Cardiac muscle cell (in vitro differentiated cells and primary cell): ENCODE data around the gene VASH1. TPM values are rescaled to one million over a fixed set of nuclear protein-coding genes. Genes with fewer than 3 reads are reported as not detected.

Experiments
- DNase-seq, 2 donors: peaks; one replicate each; pipeline versions ENCODE4 v3.0.0 to v3.0.0-alpha.2; 2010 to 2017; ENCODE audit warnings: low read depth in 1 of 2, low spot score in 1 of 2
- H3K27ac ChIP-seq: fragments of 200-600 bp; sonication (generic); 2 replicates; pipeline ENCODE4 v1.5.1; 2016
- H3K27me3 ChIP-seq: fragments of 200-600 bp; sonication (generic); 2 replicates; pipeline ENCODE4 v1.6.0; 2016; ENCODE audit warnings: control low read depth
- H3K36me3 ChIP-seq: fragments of 200-600 bp; sonication (generic); 2 replicates; pipeline ENCODE4 v1.5.1; 2016; ENCODE audit warnings: control low read depth
- H3K4me1 ChIP-seq: fragments of 200-600 bp; sonication (generic); 2 replicates; pipeline ENCODE4 v1.8.1; 2017; ENCODE audit warnings: low read depth, mild to moderate bottlenecking, mixed run types
- H3K4me3 ChIP-seq: fragments of 200-600 bp; sonication (generic); 2 replicates; pipeline ENCODE4 v1.5.1; 2016; ENCODE audit warnings: mild to moderate bottlenecking
- H3K9me3 ChIP-seq: fragments of 200-600 bp; sonication (generic); 2 replicates; pipeline ENCODE4 v1.5.1; 2017; ENCODE audit warnings: low read depth, mild to moderate bottlenecking, control low read depth
- polyA plus RNA-seq: library from polyadenylated mRNA; unstranded; fragments of >200 nt; fragmentation: Nextera tagmentation; extraction: Ambion mirVana; gene quantifications from 2 replicates; pipeline ENCODE4 v1.2.1, GENCODE V29; 2016
- total RNA-seq: library from RNA; depleted of rRNA; stranded (reverse); fragments of >200 nt; gene quantifications from 2 replicates; pipeline ENCODE4 v1.2.3, GENCODE V29; 2016
- TF ChIP-seq, protein P1 (sequence below): IDR thresholded peaks from 2 replicates; pipeline ENCODE4 v1.5.1; 2012; ENCODE audit warnings: low read depth, mild to moderate bottlenecking, low read length

The VASH1 gene
- total and polyA plus RNA-seq, 2 experiments from 2014 or later = 22.1 to 41.0 TPM

DNA sequence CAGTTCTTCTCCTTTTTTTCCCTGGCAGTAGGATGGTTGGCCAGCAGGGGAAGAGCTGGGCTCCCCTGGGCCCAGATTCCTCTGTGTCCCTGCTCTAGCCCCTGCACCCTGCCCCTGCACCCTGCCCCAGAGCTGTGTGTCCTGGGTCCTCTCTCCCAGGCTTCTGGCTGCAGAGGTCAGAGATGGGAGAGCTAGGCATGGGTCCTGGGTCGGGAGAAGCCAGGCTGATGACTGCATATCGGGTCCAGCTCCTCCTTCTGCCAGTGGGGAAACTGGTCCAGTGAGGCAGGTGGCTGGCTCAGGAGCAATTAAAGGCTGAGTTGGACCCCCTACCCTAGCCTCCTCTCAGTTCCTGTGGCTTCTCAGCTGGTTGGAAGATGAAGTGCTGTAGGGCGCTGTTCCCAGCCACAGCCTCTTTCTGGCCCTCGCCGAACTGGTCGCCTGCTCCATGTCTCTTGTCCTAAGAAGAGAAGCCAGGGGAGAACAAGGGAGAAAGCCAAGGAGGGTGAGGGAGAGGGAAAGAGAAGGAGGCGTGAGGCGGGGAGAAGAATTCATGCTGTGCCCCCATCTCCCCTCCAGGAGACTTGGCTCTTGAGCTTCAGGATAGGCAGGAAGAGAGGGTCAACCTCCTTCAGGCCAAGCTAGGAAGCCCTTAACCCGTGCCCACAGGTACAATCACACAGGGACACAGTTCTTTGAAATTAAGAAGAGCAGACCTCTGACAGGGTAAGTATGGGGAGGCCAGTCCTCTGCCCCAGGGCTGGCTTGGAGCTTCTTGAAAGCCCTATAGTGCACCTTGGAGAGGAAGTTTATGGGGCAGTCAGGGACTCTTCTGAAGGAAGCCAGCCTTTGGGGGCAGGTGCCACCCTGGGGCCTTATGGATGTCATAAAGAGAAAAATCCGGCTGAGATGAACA lies 9.5 kb downstream of the VASH1 start:
- H3K36me3 ChIP-seq = no peaks in the 10 kb centered on the region
- no peak for DNase-seq
- TF ChIP-seq, protein P1, sequence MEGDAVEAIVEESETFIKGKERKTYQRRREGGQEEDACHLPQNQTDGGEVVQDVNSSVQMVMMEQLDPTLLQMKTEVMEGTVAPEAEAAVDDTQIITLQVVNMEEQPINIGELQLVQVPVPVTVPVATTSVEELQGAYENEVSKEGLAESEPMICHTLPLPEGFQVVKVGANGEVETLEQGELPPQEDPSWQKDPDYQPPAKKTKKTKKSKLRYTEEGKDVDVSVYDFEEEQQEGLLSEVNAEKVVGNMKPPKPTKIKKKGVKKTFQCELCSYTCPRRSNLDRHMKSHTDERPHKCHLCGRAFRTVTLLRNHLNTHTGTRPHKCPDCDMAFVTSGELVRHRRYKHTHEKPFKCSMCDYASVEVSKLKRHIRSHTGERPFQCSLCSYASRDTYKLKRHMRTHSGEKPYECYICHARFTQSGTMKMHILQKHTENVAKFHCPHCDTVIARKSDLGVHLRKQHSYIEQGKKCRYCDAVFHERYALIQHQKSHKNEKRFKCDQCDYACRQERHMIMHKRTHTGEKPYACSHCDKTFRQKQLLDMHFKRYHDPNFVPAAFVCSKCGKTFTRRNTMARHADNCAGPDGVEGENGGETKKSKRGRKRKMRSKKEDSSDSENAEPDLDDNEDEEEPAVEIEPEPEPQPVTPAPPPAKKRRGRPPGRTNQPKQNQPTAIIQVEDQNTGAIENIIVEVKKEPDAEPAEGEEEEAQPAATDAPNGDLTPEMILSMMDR = no peak
- H3K27me3 ChIP-seq = no peaks in the 10 kb centered on the region
- no peak overlapping the region for H3K27ac ChIP-seq
- peaks cover 36% of the 10 kb centered on the region for H3K4me1 ChIP-seq
- no peak overlapping the region for H3K4me3 ChIP-seq
- no peaks in the 10 kb centered on the region for H3K9me3 ChIP-seq

DNA sequence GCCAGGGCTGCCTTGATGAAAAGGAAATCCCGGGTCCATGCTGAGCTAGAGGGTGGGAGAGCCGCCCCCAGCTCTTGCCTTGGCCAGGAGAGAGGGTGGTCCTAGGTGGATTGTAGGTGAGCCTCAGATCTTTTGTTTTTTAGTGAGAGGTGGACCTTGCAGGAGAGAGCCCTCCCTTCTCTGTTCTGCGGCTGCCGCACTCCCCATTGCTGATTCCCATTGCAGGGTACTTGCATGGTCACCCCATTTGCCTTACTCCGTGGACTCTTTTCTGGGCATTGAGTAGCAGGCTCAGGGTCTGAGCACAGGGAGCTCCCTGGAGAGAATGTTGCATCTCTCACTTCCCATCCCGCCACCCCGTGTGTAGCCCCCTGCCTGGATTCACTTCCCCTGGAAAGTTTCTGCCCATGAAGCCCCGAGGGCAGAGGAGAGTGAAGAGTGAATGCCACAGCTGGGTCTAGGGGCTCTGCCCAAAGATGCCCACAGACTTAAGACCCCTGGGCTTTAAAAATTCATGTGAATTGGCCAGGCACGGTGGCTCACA lies 10.2 kb downstream of the VASH1 start:
- no peaks in the 10 kb centered on the region for H3K9me3 ChIP-seq
- TF ChIP-seq, protein P1 = no peak
- no peak overlapping the region for H3K4me3 ChIP-seq
- H3K27ac ChIP-seq = peak overlapping the region; percentile 55
- H3K36me3 ChIP-seq = no peaks in the 10 kb centered on the region
- H3K27me3 ChIP-seq = no peaks in the 10 kb centered on the region
- peaks cover 39% of the 10 kb centered on the region for H3K4me1 ChIP-seq
- no peak for DNase-seq

DNA sequence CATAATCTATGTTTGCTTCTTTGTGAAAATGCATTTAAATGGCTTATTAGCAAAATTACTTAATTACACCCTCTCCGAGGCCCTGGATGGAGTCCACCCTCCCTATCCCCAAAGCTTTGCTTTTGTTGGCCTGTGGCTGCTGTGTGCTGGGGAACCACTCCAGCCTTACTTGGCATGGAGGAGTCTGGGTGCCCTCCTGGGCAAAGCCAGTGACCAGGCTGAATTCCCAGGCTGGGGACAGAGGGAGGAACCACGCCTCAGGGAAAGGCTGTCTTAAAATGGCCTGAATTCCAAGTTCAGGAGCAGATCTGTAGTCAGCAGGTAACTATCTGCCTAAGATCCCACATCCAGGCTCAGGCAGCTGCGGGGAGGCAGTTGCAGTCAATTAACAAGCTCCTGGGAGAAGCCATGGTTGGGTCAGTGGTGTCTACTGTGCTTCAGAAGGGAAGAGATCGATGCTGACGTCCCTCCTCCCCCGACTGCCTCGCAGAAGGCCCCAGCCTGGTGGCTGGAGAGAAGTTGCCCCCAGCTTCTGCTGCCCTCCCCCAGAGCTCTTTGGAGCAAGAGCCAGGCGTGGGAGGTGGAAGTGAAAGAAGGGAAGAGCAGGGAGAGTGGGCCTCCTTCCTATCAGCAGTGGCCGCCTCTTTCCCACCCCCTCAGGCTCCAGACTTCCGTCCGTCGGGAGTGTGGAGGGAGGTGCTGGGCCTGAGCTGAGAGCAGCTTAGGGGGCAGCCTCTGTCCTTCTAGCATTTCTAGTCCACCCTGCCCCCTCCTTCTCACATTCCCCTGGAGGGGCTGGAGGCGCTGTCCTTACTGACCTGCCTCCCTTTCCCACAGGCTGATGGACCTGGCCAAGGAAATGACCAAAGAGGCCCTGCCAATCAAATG lies 11.3 kb downstream of the VASH1 start:
- no peaks in the 10 kb centered on the region for H3K36me3 ChIP-seq
- no peaks in the 10 kb centered on the region for H3K27me3 ChIP-seq
- TF ChIP-seq, protein P1 = no peak
- H3K27ac ChIP-seq = peak overlapping the region; percentile 91
- no peaks in the 10 kb centered on the region for H3K9me3 ChIP-seq
- peaks cover 35% of the 10 kb centered on the region for H3K4me1 ChIP-seq
- DNase-seq = peak; percentile 83 to 99
- H3K4me3 ChIP-seq = no peak overlapping the region

DNA sequence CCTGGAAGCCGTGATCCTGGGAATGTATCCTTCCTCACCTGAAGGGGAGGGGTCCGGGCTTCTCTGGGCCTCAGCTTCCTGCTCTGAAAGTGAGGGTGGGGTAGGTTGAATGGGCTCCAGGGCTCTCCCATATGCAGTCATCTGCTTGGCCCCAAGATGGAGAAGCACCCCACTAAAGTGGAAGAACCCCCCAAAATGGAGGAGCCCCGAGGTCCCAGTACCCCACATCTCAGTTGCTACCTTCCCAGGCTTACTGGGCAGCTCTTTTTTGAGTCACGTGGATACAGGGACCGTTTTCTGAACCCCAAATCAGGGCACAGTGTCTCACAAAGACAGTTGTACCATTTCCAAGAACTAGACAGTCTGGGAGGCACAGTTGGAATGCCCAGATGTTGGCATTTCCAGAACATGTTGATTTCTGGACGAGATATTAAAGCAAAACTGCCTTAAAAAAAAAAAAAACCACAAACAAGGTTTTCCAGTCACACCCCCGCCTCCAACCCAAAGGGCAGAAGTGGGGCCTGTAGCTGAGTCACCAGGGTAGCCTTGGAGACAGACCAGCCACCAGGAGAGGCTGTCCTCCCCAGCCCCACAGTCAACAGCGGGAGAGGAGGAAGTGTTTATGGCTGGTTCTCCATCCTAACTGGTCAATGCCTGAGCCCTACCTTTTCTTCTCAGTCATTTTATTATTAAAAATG lies 12.1 kb downstream of the VASH1 start:
- Histone ChIP-seq H3K27me3 (no peaks in the 10 kb centered on the region), H3K4me3 (no peak overlapping the region), H3K27ac (peak overlapping the region; percentile 91), H3K36me3 (no peaks in the 10 kb centered on the region), H3K4me1 (peaks cover 27% of the 10 kb centered on the region), H3K9me3 (no peaks in the 10 kb centered on the region)
- TF ChIP-seq, protein P1 = peak; percentile 27
- DNase-seq = peak in 1 of 2 donors; percentile 94
